Hematopoietic multipotent progenitor cell treated with erythropoietin and hydrocortisone succinate and interleukin-3 and kit ligand, for 8 days (in vitro differentiated cells): Measurements from ENCODE around the gene UGT1A7.
A peak's percentile ranks its signal among the peaks of the same experiment; 100 is the strongest.

Experiments used
- DNase-seq: peaks from one replicate; pipeline ENCODE4 v3.0.0-alpha.2; 2015

The UGT1A7 gene

DNA sequence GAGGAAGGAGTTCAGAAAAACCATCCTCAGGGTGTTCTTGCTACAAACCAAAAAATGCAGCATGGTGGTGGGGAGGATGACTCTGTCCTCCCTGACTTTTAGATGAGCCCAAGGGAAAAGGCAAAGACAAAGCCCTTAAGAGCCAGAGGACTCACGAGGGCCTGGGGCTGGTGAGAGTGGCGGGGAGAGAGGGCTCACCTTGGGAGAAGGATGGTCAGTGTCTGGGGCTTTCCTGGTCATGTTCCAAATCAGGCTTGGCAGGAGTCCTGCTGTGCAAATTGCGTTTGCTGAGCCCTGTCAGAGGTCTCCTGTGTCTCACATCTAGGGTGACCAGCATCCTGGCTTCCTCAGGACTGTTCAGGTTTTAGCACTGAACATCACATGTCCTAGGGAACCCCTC is 83.1 kb downstream of the UGT1A7 start:
- no peak for DNase-seq

- DNase-seq = no peak
Measured at GRCh38 chr2:233766416-233766815, 84.7 kb downstream of the UGT1A7 start.

- DNase-seq = no peak
Measured at GRCh38 chr2:233768076-233768475, 86.4 kb downstream of the UGT1A7 start.

DNA sequence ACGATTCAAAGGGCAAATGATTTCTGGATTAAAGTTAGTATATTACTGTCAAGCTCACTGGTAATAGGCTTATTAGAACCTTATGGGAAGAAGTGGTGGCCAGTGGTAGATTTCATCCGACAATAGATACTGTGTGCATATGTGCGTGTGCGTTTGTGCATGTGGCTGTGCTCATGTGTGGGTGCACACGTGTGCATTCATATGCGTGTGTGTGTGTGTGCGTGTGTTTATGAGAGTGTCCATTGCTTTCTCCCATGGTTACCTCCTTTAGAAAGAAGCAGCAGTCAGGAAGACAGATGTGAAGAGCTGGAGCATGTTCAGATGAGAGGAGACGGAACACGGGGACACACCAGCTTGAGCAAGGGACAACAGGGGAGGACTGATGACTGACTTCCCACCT is 87.6 kb downstream of the UGT1A7 start:
- no peak for DNase-seq

GRCh38 chr2:233772153-233772552 is 90.5 kb downstream of the UGT1A7 start:
- no peak for DNase-seq

DNA sequence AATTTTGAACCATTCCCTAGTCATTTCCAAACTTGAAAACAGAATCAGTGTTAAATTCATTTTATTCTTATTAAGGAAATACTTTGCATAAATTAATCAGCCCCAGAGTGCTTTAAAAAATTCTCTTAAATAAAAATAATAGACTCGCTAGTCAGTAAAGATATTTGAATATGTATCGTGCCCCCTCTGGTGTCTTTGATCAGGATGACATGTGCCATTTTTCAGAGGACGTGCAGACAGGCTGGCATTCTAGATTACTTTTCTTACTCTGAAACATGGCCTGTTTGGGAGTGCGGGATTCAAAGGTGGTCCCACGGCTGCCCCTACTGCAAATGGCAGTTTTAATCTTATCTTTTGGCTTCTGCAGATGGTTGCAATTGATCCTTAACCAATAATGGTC is 90.9 kb downstream of the UGT1A7 start:
- no peak for DNase-seq

DNA sequence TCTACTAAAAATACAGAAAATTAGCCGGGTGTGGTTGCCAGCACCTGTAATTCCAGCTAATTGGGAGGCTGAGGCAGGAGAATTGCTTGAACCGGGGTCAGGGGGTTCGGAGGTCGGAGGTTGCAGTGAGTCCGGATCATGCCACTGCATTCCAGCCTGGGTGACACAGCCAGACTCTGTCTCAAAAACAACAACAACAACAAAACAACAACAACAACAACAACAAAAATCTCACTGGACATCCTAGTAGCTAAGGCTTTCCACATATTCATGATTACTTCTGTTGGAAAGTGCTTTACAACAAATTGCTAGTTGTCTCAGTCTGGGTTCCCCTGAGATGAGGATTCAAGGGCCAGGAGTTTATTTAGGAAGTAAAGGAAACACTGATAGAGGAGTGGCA is 92.2 kb downstream of the UGT1A7 start:
- DNase-seq = no peak

- DNase-seq = no peak
Measured at GRCh38 chr2:233775414-233775813, 93.7 kb downstream of the UGT1A7 start.

- no peak for DNase-seq
Measured at GRCh38 chr2:233778030-233778429, 96.3 kb downstream of the UGT1A7 start, which contains the start of gene MROH2A. MROH2A (plus strand) TSS chr2:233778330; CDS start chr2:233779359, 1,029 bp downstream.

GRCh38 chr2:233779722-233780121 is 98.0 kb downstream of the UGT1A7 start:
- no peak for DNase-seq

DNA sequence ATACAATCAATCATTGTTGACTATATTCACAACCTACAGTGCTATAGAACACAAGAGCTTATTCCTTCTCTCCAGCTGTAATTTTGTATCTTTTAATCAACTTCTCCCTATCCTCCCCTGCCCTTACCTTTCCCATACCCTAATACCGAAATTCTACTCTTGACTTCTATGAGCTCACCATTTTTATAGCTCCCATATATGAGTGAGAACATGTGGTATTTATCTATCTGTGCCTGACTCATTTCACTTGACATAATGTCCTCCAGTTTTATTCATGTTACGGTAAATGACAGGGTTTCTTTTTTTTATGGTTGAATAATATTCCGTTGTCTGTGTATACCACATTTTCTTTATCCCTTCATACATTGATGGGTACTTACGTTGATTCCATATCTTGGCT is 99.1 kb downstream of the UGT1A7 start:
- DNase-seq = no peak

DNA sequence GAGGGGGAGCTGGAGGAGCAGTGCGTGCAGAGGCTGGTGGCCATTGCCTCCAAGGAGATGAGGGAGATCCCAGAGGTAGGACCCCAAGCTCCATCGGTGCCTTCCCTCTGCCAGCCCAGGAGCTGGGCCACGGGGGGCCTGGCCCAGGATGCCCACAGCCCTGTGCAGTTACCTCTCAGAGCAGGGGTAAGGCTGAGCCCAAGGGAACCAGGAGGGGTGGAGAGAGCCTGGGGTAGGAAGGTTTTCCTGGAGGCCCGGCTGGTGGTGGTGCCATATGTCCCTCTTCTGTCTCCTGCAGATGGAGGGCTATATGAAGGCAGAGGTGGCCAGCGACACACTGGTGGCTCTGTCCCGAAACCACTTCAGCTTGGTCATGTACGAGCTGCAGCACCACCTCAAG is 107.9 kb downstream of the UGT1A7 start:
- no peak for DNase-seq

DNA sequence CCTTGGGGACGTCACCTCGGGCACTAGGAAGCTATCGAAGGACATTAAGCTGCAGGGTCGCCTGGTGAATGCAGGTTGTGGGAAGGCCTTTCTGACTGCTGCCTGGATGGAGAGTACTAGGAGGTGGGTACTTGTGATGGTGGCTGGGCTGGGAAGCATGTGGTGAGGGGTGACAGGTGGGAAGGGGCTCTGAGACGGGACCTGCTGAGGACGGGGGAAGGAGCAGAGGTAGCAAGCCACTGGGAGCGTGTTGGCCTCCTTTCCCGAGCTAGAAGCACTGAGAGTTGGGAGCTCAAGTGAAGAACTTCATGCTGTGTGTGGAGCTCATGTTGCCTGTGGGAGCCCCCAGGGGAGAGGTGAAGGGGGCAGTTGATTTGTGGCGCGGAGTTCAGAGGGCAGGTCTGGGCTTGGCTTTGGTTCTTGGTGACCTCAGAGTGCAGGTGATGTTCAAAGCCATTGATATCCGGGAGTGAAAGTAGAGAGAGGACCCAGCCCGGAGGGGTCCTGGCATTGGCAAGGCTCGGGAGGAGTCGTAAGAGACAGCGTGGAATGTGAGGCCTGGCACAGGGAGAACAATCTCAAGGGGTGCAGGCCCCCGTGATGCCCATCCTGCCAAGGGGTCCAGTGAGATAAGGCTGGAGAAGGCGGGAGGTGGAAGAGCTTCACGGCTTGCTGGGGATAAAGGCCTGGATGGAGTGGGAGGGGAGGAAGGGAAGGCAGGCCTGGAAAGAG is 109.6 kb downstream of the UGT1A7 start:
- no peak for DNase-seq

DNA sequence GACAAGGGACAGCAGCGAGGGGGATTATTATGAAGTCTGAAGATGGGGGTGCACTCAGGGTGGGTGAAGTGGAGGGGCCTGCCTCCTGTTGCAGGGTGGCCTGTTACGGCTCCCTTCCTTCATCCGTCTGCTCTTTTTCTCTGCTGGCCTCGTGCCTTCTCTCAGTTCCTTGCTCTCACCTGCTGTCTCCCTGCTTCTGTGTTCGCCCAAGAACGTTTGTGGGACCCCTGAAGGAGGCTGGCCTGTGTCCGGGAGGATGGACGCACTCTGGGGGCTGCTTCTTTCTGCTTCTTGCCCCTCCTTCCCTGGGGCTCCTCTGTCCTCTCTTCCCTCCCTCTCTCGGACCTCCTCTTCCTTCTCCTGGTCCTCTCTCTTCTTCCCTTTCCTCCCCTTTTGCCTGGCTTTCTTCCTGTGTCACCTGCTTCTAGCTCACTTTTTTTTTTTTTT is 110.2 kb downstream of the UGT1A7 start:
- DNase-seq = no peak

GRCh38 chr2:233792720-233793119 is 111.0 kb downstream of the UGT1A7 start:
- DNase-seq = no peak

DNA sequence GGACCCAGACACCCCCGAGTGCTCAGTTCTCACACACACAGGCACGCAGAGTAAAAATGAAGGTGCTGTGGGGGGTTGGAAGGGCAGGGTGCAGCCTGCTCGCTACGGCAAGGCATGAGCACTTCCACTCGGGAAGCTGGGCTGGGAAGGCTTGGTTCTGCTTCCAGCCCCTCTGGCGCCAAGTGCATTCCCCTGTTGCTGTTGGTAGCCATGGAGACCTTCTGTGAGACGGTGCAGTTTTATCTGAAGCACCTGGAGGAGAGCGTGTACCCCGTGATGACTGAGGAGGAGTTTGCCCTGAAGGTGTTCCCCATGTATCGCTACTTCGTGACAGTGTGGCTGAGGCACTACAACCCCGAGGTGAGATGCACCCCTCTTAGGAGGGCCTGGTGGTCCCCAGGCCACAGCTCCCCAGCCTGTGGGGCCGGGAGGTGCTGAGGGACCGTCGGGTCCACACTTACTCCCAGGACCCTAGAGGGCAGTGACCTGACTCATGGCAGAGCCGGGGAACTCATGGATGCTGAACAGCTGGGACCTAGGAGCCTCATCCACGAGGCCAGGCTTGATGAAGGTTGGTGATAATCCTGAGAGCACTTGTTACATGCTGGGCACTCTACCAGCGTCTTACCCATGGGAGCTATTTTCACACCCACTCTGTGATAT is 111.9 kb downstream of the UGT1A7 start:
- no peak for DNase-seq

DNA sequence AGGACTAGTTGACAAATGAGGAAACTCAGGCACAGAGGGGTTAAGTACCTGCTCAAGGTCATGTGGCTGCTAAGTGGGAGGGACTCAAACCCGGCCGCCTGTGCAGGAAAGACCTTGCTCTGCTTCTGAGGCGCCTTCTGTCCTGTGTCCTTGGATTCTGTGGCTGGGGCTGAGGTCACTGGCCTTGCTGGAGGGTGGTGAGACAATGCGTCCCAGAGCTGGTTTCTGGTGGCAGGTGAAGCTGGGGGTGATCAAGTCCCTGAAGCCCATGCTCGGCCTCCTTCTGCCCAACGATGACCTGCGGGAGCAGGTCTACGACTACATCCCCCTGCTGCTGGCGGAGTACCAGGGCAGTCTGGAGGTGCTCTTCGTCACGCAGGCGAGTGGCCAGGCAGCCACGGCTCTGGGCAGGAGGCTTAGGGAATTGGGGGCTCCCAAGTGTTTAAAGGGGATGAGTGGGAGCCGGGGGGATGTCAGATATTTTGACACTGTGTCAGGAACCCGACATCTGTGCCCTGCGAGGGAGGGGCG is 112.5 kb downstream of the UGT1A7 start:
- DNase-seq = no peak

GRCh38 chr2:233795735-233796171 is 114.1 kb downstream of the UGT1A7 start:
- no peak for DNase-seq

DNA sequence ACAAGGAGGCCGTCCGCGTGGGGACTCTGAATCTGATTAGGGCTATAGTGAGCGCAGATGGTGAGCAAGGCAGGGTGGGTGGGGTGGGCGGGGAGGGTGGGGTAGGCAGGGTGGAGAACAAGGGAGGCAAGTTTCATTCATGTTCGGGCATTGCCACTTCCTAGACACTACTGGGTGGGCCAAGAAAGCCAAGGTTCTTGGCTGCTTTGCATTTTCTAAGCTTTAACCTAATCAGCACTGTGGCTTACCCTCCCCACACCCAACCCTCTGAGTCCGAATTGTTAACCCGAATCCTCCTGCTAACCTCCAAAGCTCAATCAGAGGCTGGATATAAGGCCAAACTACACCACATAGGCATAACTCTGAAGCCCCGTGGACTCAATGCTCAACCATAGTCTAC is 114.6 kb downstream of the UGT1A7 start:
- peak; percentile 20 for DNase-seq

- DNase-seq = no peak
Measured at GRCh38 chr2:233798335-233799086, 116.8 kb downstream of the UGT1A7 start.

DNA sequence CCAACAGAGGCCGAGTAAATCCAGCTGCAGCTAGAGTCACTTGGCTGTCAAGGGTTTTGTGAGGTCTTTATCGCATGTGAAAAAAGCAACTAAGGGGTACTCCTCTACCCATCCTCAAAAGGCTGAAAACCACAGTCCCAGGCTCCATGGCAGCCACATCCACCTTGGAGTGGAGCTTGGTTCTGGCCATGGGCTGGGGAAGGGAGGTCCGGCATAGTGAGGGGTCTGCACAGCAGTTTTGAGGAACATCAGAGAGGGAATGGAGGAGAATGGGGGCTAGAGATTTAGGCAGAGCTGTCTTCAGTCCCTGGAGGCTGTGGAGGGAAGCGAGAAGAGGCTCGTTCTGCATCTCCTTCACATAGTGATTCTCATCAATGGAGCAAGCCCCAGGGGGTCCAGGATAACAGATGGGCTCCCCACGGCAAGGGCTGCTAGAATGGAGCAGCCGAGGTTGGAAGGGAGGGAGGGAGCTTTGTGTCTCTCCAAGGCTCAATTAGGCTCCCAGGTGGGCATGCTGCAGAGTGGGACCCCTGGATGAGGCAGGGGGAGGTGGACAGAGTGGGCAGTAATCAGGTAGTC is 117.5 kb downstream of the UGT1A7 start:
- DNase-seq = no peak

GRCh38 chr2:233799716-233800115 is 118.0 kb downstream of the UGT1A7 start:
- no peak for DNase-seq

- DNase-seq = no peak
Measured at GRCh38 chr2:233800208-233800607, 118.5 kb downstream of the UGT1A7 start.
